Fibroblast of the aortic adventitia (primary cell): ENCODE data around the gene MMP26. TPM values are rescaled to one million over a fixed set of nuclear protein-coding genes. Genes with fewer than 3 reads are reported as not detected.

Experiments used
- DNase-seq: peaks from one replicate; pipeline ENCODE4 v3.0.0-alpha.2; 2010; ENCODE audit warnings: low read depth
- H3K4me3 ChIP-seq: 2 replicates; pipeline ENCODE4 v1.5.1; 2011; ENCODE audit warnings: low read depth, mild to moderate bottlenecking, control low read depth, low read length, moderate library complexity
- total RNA-seq: library from RNA; depleted of rRNA; stranded (reverse); fragments of >200 nt; gene quantifications from 2 replicates; pipeline ENCODE4 v1.2.3, GENCODE V29; 2012; ENCODE audit warnings: low replicate concordance
- TF ChIP-seq, protein P1 (sequence below): IDR thresholded peaks from 2 replicates; pipeline ENCODE4 v1.5.1; 2011; ENCODE audit warnings: mild to moderate bottlenecking, low read length, control low read depth, inconsistent platforms; ENCODE audit not compliant: insufficient read depth

MMP26 gene
- total RNA-seq, 1 donor: not detected

DNA sequence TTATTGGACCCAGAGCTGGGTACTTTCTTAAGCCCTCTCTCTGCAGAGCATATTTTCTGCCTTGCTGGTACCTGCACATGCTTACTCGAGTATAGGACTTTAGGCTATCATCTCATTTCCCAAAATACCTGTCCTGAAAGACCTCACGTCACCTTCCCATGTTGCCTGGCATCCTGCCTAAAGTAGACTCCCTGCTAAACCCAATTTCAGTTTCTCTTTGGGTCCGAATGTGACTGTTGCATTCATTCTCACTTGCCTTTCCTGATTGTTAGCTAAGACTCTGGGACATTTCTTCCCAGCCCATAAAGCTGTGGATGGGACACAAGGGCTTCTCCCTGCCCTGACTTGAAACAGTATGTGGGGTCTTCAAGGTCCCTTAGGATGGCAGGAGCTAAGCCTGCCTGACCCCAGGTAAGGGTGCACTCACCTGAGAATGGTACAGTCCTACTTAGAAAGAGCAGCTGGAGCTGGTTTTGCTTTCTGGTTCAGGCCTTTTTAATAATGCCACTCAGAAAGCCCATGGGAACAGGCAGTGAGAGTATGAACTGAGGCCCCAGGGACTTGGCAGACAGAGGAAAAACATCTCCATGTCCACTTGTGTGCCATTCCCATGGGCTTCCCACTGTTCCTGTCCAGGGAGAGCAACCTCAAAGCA lies 19.8 kb upstream of the MMP26 start:
- DNase-seq: no peak
- TF ChIP-seq, protein P1, sequence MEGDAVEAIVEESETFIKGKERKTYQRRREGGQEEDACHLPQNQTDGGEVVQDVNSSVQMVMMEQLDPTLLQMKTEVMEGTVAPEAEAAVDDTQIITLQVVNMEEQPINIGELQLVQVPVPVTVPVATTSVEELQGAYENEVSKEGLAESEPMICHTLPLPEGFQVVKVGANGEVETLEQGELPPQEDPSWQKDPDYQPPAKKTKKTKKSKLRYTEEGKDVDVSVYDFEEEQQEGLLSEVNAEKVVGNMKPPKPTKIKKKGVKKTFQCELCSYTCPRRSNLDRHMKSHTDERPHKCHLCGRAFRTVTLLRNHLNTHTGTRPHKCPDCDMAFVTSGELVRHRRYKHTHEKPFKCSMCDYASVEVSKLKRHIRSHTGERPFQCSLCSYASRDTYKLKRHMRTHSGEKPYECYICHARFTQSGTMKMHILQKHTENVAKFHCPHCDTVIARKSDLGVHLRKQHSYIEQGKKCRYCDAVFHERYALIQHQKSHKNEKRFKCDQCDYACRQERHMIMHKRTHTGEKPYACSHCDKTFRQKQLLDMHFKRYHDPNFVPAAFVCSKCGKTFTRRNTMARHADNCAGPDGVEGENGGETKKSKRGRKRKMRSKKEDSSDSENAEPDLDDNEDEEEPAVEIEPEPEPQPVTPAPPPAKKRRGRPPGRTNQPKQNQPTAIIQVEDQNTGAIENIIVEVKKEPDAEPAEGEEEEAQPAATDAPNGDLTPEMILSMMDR: no peak

DNA sequence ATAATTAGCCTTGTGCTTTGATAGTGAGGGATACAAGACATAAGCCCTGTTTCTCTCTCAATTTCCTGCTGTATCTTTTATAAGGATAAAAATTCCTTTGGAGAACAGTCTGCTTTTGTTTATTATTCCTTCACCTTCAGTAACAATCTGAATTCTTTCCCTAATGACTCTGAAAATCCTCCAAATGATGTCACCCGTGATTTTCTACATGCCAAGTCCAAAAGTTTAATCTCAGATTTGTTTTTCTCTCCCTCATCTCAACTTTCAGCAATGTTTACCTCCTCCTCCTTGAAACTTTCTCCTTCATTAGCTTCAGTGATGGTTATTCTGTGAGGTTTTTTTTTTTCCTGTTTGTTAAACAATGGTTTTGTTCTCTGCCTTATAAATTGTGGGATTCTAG lies 9.1 kb upstream of the MMP26 start:
- TF ChIP-seq, protein P1: no peak
- DNase-seq: no peak
- H3K4me3 ChIP-seq: no peak overlapping the region

More for the DNA sequence above, 19.8 kb upstream of the MMP26 start:
- no peak overlapping the region for H3K4me3 ChIP-seq

DNA sequence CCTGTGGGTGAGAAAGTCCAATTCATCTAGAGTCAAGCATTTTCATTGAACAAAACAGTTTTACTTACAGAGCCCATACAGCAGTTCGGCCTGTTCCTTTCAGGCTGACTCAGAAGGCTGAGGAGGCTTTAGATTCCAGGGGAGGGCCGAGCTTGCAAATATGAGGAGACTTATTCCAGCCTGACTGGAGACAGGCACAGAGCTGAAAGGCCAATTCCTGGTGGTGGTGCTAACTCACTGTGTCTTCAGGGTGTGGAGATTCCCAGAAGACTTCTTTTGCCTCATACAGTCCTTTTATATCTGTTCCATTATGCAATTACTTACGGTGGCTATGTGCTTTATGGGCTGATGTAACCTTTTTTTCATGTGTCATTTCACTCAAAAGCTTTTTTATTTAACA lies 7.0 kb upstream of the MMP26 start, which contains the start of gene OR51E2:
Gene OR51E2 (minus strand): TSS at position 269 of the 400 bp plus-strand sequence. CDS start 15,142 bp downstream, outside the sequence.
- H3K4me3 ChIP-seq: no peak within 1 kb of the TSS
- no peak for DNase-seq
- TF ChIP-seq, protein P1: no peak

DNA sequence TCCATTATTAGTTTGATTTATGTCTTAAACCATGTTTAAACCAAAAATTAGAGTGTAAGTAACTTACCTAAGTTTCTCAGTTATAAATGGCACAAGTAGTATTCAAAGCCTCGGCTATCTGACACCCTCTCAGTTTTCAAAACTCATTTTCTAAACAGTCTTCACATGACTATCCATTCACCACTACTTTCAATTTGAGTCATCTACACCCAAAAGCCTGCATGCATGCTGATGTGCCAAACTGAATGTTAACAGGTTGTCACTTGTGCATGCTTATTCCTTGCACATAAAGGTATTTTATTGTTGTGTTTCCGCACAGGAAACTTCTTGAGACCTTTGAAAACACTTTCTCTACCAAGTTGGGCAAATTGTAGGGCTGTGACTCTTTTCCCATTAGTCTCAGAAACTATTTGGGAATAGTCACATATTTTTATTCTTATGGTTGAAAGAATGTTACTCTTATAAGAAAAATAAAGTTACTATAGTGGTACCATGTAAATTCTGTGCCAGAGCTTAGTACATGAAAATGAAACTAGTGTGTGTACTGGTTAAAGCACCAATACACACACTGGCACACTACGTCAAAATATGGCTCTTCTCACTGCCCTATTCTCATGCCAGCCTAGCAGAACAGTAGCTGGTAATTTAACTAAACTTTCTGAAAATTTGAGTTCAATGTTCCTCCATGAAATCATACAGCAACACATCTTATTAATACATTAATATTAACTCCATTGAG lies 4.7 kb upstream of the MMP26 start:
- TF ChIP-seq, protein P1: no peak
- no peak overlapping the region for H3K4me3 ChIP-seq
- DNase-seq: no peak

DNA sequence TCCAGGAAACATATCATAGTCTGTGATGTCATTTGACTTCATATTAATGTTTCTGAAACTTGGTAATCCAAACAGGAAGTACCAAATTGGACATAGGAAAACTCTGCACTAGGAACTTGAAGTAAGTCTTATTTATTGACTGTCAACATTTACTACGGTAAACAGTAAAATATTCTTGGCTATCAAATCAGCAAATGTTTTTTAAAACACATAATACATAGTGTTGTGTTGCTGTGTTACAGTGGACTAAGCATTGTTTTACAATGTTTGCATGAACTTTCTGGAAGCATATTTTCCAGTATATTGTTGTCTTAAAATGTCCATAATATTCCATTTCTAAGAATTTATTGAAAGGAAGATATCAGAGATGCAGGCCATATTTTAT lies 4.2 kb upstream of the MMP26 start:
- H3K4me3 ChIP-seq: no peak overlapping the region
- DNase-seq: no peak
- TF ChIP-seq, protein P1: no peak

DNA sequence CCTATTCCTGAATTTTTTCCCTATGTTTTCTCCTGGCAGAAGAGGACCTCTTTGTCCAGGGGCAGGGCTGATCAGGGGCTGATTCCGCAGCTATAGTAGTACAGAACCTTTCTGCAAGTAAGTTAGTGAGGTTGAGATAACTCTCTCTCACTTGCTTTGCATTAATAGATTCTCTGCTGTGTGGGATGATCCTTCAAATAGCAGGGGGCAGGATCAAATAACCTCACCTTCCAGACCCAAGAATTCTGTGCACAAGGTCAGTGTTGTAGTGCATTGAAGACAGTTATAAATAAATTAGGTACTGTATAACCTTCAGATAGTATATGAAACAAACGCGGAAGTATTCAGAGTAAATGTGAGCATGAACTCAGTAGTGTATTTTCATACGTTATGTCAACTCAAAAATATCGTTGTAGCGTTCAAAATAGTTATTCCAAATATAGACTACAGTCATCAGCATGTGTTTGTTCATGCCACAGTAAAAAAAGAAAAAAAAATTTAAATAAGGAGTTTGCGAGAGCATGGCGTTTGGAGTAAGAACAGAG lies 278 bp downstream of the MMP26 start:
- H3K4me3 ChIP-seq: no peak overlapping the region
- TF ChIP-seq, protein P1: no peak
- DNase-seq: no peak
